GM12874 (cell line): ENCODE measurements around the gene TMEM174.

Experiments used
- TF ChIP-seq, protein P1 (sequence below): IDR thresholded peaks from 2 replicates; pipeline ENCODE4 v1.5.1; 2011; ENCODE audit warnings: low read depth, mild to moderate bottlenecking, control low read depth, low read length, moderate library complexity; ENCODE audit not compliant: insufficient read depth

The TMEM174 gene

DNA sequence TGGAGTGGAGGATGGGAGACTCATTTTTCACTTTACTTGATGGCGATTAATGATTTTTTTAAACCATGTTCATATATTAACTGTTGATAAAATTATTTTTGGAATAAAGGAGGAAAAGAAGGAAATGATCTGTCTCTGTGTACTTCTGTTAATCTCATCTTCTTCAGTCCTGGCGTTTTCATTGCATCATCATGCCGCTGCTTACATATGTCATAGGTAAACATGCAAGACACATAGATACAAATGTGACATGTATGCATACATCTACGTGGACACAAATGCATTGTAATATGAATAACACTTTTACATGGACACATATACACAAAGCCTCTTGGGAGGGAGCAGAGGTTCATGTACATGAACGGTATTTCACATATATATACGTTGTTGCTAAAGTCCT lies 10.0 kb downstream of the TMEM174 start:
- TF ChIP-seq, protein P1, sequence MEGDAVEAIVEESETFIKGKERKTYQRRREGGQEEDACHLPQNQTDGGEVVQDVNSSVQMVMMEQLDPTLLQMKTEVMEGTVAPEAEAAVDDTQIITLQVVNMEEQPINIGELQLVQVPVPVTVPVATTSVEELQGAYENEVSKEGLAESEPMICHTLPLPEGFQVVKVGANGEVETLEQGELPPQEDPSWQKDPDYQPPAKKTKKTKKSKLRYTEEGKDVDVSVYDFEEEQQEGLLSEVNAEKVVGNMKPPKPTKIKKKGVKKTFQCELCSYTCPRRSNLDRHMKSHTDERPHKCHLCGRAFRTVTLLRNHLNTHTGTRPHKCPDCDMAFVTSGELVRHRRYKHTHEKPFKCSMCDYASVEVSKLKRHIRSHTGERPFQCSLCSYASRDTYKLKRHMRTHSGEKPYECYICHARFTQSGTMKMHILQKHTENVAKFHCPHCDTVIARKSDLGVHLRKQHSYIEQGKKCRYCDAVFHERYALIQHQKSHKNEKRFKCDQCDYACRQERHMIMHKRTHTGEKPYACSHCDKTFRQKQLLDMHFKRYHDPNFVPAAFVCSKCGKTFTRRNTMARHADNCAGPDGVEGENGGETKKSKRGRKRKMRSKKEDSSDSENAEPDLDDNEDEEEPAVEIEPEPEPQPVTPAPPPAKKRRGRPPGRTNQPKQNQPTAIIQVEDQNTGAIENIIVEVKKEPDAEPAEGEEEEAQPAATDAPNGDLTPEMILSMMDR = no peak

DNA sequence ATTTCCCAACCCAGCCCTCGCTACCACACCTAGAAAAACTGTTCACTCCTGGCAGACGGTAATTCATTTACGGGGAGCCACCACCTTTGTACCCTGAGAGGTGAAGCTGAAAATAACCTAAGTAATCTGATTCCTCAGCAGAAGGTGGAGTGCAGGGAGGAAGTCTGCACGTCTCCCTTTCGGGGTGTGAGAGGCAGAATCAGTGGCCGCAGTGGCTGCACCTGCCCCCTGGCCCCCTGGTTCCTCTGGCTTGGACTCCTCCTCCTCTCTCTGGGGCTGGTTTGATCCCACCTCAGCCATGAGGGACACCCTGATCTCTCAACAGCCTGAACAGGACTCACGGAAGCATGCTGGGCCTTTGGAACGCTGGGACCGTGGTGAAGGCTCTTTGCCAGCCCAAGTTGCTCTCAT lies 10.5 kb downstream of the TMEM174 start:
- TF ChIP-seq, protein P1 = no peak

DNA sequence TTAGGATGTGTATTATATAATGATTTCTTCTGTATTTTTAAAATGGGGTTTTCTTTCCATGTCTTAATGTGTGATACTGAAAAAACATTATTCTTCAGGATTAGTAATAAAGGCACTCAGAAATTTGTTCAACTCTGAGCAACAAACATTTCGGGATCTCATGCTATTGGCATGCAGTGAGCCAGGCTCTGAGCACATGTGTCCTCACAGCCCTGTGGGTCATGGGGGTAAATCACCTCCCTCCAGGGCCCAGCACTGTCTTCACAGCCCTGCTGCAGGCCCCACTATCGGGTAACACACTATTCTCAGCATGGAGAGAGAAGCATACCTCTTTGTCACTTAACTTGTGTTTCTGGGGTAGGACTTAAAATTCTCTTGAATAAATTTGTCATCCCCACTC lies 14.0 kb downstream of the TMEM174 start:
- TF ChIP-seq, protein P1 = no peak

DNA sequence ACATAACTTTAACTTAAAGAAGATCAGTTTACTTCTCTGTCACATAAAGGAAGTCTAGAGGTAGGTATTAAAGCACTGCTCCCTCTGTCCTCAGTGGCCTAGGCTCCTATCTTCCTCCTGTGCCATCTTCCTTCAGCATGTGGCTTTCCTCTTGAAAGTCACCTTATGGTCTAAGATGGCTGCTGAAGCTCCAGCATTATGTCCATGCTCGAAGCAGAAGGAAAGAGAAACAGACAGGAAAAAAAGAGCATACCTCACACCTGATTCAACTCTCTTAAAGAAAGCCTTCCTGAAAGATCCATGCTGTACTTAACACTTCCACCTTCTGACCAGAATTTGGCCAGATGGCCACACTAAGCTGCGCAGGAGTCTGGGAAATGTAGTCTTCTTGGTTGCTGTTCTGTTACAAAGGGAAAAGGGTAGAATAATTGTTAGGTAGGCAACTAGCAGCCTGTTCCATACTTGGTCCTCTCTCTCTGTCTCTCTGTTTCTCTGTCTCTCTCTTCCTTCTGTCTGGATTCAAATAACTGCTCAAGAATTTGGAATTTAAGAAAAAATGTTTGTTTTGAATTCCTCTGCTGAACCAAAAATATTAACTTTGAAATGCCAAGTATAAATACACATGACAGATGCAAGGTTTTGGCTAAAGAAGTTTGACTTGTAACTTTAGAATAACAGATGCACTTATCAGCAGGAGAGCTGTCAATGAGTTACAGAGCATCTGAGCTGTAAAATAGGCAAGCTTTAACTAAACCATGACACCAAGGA lies 16.0 kb downstream of the TMEM174 start:
- TF ChIP-seq, protein P1 = no peak

DNA sequence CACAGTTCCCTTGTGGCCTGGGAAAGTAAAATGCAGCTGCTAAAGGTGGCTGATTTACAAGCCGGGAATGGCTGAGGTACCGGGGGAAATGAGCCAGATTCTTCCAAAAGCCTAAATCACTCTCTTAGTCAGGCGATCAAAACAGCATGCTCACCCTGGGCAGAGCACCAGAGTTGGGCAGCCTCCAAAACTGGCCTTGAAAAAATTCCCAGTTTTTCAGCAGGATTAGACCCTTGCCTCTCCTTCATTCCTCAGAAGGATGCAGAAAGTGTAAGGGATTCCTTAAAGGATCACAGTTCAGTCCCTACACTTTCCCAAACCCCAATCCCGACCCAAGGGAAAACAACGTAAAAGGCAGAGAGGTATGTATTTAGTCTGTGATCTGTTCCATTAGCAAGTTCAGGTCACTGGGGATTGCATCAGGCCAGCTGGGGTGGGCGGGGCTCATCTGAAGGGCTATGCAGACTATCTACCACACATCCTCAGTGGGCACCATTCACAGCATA lies 16.9 kb downstream of the TMEM174 start:
- TF ChIP-seq, protein P1 = no peak

DNA sequence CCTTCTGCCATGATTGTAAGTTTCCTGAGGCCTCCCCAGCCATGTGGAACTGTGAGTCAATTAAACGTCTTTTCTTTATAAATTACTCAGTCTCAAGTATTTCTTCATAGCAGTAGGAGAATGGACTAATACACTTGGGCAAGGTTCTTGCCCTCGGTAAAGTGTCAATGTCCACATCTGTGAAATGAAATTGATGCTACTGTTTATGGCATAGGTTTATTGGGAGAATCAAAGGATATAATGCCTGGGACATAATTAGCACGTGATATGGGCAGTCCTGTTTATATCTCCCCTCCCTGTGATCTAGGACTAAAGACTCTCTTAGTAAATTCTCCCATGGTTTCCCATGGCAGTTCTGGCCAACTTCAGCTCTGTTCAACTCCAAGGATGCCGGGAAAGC lies 19.4 kb downstream of the TMEM174 start:
- TF ChIP-seq, protein P1 = no peak

DNA sequence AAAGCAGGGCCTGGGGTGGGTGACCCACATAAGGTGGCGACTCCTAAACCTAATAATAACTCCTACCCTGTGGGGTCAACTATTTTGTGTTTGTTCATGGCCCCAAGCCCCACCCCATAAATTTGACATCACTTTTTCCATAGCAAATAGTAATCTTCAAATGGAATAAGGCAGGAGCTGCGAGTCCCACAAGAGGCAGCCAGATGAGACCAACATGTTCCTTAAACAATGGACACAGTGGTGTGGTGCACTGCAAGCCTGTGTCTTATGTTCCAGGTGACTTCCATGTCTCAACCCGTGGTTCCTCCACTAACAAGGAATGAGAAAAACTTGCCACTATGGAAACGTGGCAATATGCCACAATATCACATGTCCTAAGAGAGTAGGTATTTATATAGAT lies 20.6 kb downstream of the TMEM174 start:
- TF ChIP-seq, protein P1 = no peak
